Measurements from ENCODE around the gene AGBL4. TPM values are rescaled to one million over a fixed set of nuclear protein-coding genes. Genes with fewer than 3 reads are reported as not detected.

AGBL4 gene
- total and polyA plus RNA-seq, 2 of the 13 experiments (the other 11 are each of a cell fraction or from before 2014, with no cell fraction given) = not detected

DNA sequence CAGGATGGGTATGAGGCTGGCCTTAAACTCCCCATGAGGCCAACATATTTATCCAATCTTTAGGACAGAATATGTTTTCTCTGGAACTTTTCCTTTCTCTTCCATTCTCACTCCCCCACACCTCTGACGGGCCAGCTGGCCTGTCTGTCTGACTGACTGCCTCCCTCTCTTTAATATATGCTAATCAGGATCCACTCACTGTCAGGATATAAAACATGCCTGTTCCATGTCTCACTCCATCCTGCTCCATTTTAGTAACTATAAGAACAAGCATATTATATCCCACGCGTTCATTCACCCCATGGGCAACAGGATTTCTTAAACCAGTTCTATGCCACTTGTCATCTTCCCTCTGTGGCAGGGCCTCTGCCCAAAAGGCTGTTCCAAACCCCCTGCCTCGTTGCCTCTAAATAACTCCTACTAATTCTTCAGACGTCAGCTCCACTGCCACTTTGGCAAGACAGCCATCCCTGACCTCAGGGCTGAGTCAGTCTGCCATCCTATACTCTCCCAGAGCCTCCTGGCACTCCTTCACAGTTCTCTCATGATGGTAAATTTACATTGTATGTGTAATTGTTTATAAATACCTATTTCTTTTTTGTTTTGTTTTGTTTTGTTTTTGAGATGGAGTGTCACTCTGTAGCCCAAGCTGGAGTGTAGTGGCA lies 1467.4 kb downstream of the AGBL4 start:
- H3K36me3 ChIP-seq (replicated peaks in 1 of 2; ENCODE audit: control insufficient read depth in 1 of 2, insufficient read depth in 2 of 2, low read length in 2 of 2) = no peaks in the 10 kb centered on the region
- WGBS (ENCODE audit: low lambda C conversion rate) = 8% methylated on average over 5 of the region's 5 CpGs
- H3K9ac ChIP-seq (ENCODE audit: insufficient read depth, low read depth, low read length) = no peak overlapping the region
- no peaks in the 10 kb centered on the region for H4K20me1 ChIP-seq (ENCODE audit: insufficient read depth, low read length)
- no peaks in the 10 kb centered on the region for H3K27me3 ChIP-seq (ENCODE audit: control insufficient read depth in 1 of 2, insufficient read depth in 2 of 2, low read length in 2 of 2)
- ChIA-PET CTCF (ENCODE audit: low intra/inter-chr PET ratio, low total read pairs) (no interaction called here), POLR2A (no interaction called here)
- H3K4me3 ChIP-seq (replicated peaks in 1 of 3; ENCODE audit: insufficient read depth in 1 of 3, low read depth in 2 of 3, low read length in 3 of 3) = no peak overlapping the region
- H3K9me3 ChIP-seq (ENCODE audit: low read length) = no peaks in the 10 kb centered on the region
- DNase-seq (ENCODE audit: low spot score) (no peak), FAIRE-seq (no peak), ATAC-seq (no peak)
- BruUV-seq (replicated peaks) = no TSS peak
- H3K4me2 ChIP-seq (ENCODE audit: low read depth, low read length) = no peak overlapping the region
- intact Hi-C loops (cut with micrococcal nuclease; ENCODE audit: unreplicated experiment) = no loop called here
- TF ChIP-seq ZBTB37 (CRISPR knock-in tag; IDR thresholded peaks at IDR 0.05) (no peak), ZNF598 (CRISPR knock-in tag; IDR thresholded peaks at IDR 0.05; ENCODE audit: borderline replicate concordance) (no peak), ZNF414 (CRISPR knock-in tag; IDR thresholded peaks at IDR 0.05) (no peak), LRRFIP1 (CRISPR knock-in tag; conservative IDR thresholded peaks at IDR 0.05) (no peak), KLF6 (CRISPR knock-in tag; IDR thresholded peaks at IDR 0.05) (no peak), MIXL1 (CRISPR knock-in tag; IDR thresholded peaks at IDR 0.05) (no peak)
- TF ChIP-seq, protein P1, sequence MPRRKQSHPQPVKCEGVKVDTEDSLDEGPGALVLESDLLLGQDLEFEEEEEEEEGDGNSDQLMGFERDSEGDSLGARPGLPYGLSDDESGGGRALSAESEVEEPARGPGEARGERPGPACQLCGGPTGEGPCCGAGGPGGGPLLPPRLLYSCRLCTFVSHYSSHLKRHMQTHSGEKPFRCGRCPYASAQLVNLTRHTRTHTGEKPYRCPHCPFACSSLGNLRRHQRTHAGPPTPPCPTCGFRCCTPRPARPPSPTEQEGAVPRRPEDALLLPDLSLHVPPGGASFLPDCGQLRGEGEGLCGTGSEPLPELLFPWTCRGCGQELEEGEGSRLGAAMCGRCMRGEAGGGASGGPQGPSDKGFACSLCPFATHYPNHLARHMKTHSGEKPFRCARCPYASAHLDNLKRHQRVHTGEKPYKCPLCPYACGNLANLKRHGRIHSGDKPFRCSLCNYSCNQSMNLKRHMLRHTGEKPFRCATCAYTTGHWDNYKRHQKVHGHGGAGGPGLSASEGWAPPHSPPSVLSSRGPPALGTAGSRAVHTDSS (CRISPR knock-in tag; conservative IDR thresholded peaks at IDR 0.05) = no peak
- no peak overlapping the region for H2AFZ ChIP-seq (ENCODE audit: low read length)
- in situ Hi-C loops (cut with HindIII; ENCODE audit: extremely low pct_ligation_motif_present, low pct_unique_long_range_greater_than_20kb) = loop anchor here (10.0 to 25.0 kb wide), 2 partner anchors 258 to 1781 kb away; no protein-coding TSS in a partner anchor
- no peaks in the 10 kb centered on the region for H3K79me2 ChIP-seq (ENCODE audit: insufficient read depth, low read length)
- H3K27ac ChIP-seq (ENCODE audit: extremely low read length, insufficient read depth, low read length) = no peak overlapping the region
- H3K4me1 ChIP-seq (ENCODE audit: insufficient read depth, low read length) = no peaks in the 10 kb centered on the region
